AG04450 (cell line): ENCODE results near the gene MPZL2. TPM values are rescaled to one million over a fixed set of nuclear protein-coding genes. Genes with fewer than 3 reads are reported as not detected.

ENCODE experiments used
- CTCF ChIA-PET: fragments of 300-600, 350-600 bp; formaldehyde crosslinking; extraction: SDS; loops from one replicate; lab custom pipeline; 2022; ENCODE audit warnings: antibody characterized with exemption, inconsistent platforms; lab: Charles Lee
- POLR2A ChIA-PET: fragments of 350-600 bp; formaldehyde crosslinking; extraction: SDS; loops from one replicate; lab custom pipeline; 2021; ENCODE audit warnings: antibody characterized with exemption, inconsistent platforms; lab: Yijun Ruan, JAX
- DNase-seq: peaks from one replicate; pipeline ENCODE4 v3.0.0-alpha.2; 2011; ENCODE audit warnings: low read depth, low spot score
- H3K27ac ChIP-seq: one replicate; pipeline ENCODE4 v1.5.1; 2012; ENCODE audit warnings: low read depth, low read length, control low read depth
- H3K27me3 ChIP-seq: one replicate; pipeline ENCODE4 v1.6.0; 2012; ENCODE audit warnings: low read length; ENCODE audit not compliant: control insufficient read depth, insufficient read depth
- H3K4me3 ChIP-seq: 2 replicates; pipeline ENCODE4 v1.5.1; 2011; ENCODE audit warnings: mild to moderate bottlenecking, low read depth, low read length, control low read depth
- H3K9me3 ChIP-seq: 2 replicates; pipeline ENCODE4 v1.5.1; 2012; ENCODE audit warnings: low read length; ENCODE audit not compliant: control insufficient read depth, insufficient read depth
- polyA plus RNA-seq: library from polyadenylated mRNA; depleted of rRNA; stranded (reverse); fragments of >200 nt; gene quantifications from 2 replicates; pipeline ENCODE4 v1.2.3, GENCODE V29; 2011
- TF ChIP-seq, protein P1 (sequence below): IDR thresholded peaks from 2 replicates; pipeline ENCODE4 v1.5.1; 2011; ENCODE audit warnings: low read depth, low read length, control low read depth, inconsistent platforms

MPZL2 gene
- polyA plus RNA-seq, 1 experiment = not detected

DNA sequence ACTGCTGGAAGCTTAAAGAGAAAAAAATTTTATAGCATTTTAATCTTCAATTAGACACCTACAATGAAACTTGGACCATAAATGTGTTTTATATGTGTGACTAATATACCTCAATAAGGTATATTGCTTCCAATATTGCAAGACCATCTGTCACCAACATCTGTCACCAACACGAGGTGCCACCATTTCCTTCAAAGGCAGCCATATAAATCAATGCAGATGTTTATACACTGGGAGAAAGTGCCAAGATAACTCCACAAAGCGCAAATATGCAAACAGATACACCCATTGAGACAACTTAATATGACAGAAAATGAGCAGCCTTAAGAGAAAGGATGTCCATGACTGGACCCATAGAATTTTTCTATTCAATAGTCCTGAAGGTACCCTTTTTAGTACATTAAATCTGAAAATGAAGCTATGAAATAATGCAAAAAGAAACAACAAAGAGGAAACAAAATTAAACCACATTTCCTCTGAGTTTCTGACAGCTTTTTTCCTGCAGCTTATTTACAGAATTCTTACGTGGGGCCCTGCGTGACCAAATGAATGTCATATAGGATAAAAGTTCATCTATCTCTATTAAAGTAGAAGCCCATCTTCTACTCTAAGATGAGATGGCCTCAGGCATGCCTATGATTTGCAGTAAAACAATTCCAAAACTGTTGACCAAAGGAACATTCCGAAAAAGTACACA lies 24.4 kb downstream of the MPZL2 start:
- CTCF ChIA-PET = interaction anchor here (0.7 to 0.8 kb wide), 2 partner anchors 41 to 69 kb away, joined by 3 read pairs; no protein-coding TSS in a partner anchor
- TF ChIP-seq, protein P1, sequence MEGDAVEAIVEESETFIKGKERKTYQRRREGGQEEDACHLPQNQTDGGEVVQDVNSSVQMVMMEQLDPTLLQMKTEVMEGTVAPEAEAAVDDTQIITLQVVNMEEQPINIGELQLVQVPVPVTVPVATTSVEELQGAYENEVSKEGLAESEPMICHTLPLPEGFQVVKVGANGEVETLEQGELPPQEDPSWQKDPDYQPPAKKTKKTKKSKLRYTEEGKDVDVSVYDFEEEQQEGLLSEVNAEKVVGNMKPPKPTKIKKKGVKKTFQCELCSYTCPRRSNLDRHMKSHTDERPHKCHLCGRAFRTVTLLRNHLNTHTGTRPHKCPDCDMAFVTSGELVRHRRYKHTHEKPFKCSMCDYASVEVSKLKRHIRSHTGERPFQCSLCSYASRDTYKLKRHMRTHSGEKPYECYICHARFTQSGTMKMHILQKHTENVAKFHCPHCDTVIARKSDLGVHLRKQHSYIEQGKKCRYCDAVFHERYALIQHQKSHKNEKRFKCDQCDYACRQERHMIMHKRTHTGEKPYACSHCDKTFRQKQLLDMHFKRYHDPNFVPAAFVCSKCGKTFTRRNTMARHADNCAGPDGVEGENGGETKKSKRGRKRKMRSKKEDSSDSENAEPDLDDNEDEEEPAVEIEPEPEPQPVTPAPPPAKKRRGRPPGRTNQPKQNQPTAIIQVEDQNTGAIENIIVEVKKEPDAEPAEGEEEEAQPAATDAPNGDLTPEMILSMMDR = no peak
- Histone ChIP-seq H3K4me3 (no peak overlapping the region), H3K9me3 (no peaks in the 10 kb centered on the region), H3K27me3 (peaks cover 4% of the 10 kb centered on the region), H3K27ac (no peak overlapping the region)
- no peak for DNase-seq
- POLR2A ChIA-PET = no interaction called here

DNA sequence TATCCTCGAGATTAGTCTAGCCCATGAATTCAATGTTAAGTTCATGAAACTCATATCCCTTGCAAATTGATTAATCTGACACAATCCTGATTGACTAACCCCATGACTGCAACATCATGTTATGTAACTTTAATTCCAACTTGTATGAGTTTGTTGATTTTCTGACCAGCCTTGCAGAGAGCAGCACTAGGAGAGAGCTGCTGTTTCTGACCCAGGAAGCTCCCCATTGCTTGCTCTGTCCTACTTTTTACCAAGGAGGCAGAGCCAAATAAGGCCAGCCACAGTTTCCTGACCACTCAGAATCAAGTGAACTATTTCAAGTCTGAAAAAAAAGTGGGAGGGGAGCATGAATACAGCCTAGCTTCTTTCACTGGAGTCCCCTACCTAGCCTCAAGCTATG lies 25.2 kb downstream of the MPZL2 start:
- TF ChIP-seq, protein P1 = no peak
- Histone ChIP-seq H3K9me3 (no peaks in the 10 kb centered on the region), H3K27me3 (peaks cover 4% of the 10 kb centered on the region), H3K27ac (no peak overlapping the region), H3K4me3 (no peak overlapping the region)
- ChIA-PET CTCF (interaction anchor here (0.8 kb wide), 1 partner anchor 68 kb away, joined by 3 read pairs; no protein-coding TSS in a partner anchor), POLR2A (no interaction called here)
- no peak for DNase-seq

DNA sequence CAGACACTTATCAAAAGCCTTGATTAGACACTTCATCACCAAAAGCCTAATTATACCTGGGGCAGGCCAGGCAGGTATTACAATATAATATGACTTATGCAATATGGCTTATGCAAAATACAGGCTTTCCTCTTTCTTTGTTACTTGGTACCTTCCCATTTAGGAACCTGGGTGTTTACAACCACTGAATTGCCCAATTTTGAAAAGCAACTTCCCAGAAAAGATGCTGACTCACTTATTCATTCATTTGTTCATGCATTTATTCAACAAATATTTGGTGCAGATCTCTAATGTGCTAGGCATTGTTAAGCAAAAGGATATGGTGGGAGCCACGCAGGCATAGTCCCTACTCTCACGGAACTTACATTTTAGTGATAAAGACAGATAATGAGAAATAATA lies 25.7 kb downstream of the MPZL2 start:
- CTCF ChIA-PET = no interaction called here
- Histone ChIP-seq H3K4me3 (no peak overlapping the region), H3K27me3 (peaks cover 4% of the 10 kb centered on the region), H3K9me3 (no peaks in the 10 kb centered on the region), H3K27ac (no peak overlapping the region)
- POLR2A ChIA-PET = no interaction called here
- DNase-seq = no peak
- TF ChIP-seq, protein P1 = no peak

DNA sequence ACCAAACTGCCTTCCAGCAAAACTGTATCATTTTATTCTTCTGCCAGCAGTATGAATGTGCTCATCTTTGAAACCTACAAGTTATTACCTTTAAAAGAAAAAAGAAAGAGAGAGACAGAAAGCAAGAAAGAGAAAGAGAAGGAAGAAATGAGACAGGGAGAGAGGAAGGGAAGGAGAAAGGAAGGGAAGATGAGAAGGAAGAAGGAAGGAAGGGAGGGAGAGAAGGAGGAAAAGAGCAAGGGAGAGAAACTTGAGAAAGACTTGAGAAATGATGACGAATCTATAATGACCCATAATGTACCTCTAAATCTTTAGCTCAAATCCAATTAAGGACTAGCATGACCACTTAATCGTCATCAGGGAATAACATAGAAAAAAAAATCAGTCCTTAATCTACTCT lies 27.9 kb downstream of the MPZL2 start:
- ChIA-PET CTCF (interaction anchor here (1.8 kb wide), 1 partner anchor 38 kb away, joined by 7 read pairs; no protein-coding TSS in a partner anchor), POLR2A (no interaction called here)
- Histone ChIP-seq H3K4me3 (no peak overlapping the region), H3K27me3 (no peaks in the 10 kb centered on the region), H3K27ac (no peak overlapping the region), H3K9me3 (no peaks in the 10 kb centered on the region)
- TF ChIP-seq, protein P1 = no peak
- no peak for DNase-seq

DNA sequence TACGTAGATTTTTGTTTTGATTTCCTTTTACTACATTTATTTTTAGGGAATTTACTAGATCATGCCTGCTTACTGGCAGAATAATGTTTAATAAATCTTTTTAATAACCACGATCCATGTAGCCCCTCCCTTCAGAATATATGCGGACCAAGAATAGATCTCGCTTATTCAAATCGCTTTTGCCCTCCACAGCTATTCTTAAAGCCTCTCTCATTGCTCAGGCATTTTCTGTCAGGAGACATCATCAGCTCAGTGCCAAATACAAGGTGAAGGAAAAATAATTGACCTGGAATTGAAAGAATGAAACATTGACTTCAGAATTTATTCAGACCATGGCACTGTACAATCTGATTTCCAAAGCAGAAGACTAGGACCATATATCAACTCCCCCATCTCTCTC lies 29.3 kb downstream of the MPZL2 start:
- TF ChIP-seq, protein P1 = no peak
- ChIA-PET CTCF (no interaction called here), POLR2A (no interaction called here)
- Histone ChIP-seq H3K4me3 (no peak overlapping the region), H3K9me3 (no peaks in the 10 kb centered on the region), H3K27ac (no peak overlapping the region), H3K27me3 (no peaks in the 10 kb centered on the region)
- no peak for DNase-seq
